GM12865 (cell line): Measurements from ENCODE around the gene ZNF692.
A peak's percentile ranks its signal among the peaks of the same experiment; 100 is the strongest.

Experiments used
- DNase-seq: peaks from one replicate; pipeline ENCODE4 v3.0.0; 2010; ENCODE audit warnings: low read depth
- H3K4me3 ChIP-seq: 2 replicates; pipeline ENCODE4 v1.5.1; 2011; ENCODE audit warnings: mild to moderate bottlenecking, low read depth, low read length, control low read depth
- CTCF ChIP-seq: IDR thresholded peaks from 2 replicates; pipeline ENCODE4 v1.5.1; 2011; ENCODE audit warnings: low read length, control low read depth, low read depth, inconsistent platforms; ENCODE audit not compliant: insufficient read depth; ENCODE audit errors: missing control alignments

ZNF692 gene

GRCh38 chr1:248873993-248874533 lies 15.2 kb upstream of the ZNF692 start:
- DNase-seq, result peak; percentile 89
- H3K4me3 ChIP-seq, result peak overlapping the region; percentile 94
- no peak for TF ChIP-seq CTCF

- no peak for TF ChIP-seq CTCF
- peak; percentile 98 for DNase-seq
- peak overlapping the region; percentile 94 for H3K4me3 ChIP-seq
These were observed 14.6 kb upstream of the ZNF692 start for GRCh38 chr1:248873409-248873992.

- no peak for TF ChIP-seq CTCF
- H3K4me3 ChIP-seq, result peak overlapping the region; percentile 94
- DNase-seq, result peak; percentile 79
These were observed 14.0 kb upstream of the ZNF692 start for GRCh38 chr1:248872752-248873408.

GRCh38 chr1:248871837-248872401 lies 13.0 kb upstream of the ZNF692 start:
- H3K4me3 ChIP-seq, result peak overlapping the region; percentile 94
- no peak for DNase-seq
- no peak for TF ChIP-seq CTCF

GRCh38 chr1:248862998-248863881 lies 4.4 kb upstream of the ZNF692 start:
- peak overlapping the region; percentile 73 for H3K4me3 ChIP-seq
- peak; percentile 84 for DNase-seq
- no peak for TF ChIP-seq CTCF

- no peak for TF ChIP-seq CTCF
- peak overlapping the region; percentile 73 for H3K4me3 ChIP-seq
- DNase-seq, result no peak
These were observed 3.8 kb upstream of the ZNF692 start for GRCh38 chr1:248862695-248862997.
